GM21576 (cell line): ENCODE measurements around the gene IDUA.
A peak's percentile ranks its signal among the peaks of the same experiment; 100 is the strongest.
"Not testable (repeated sequence)": the region's sequence is repeated elsewhere in the genome, so short reads cannot be mapped to it uniquely, and the experiment has no call there.

ENCODE experiments used
- ATAC-seq: cut with Tn5 transposase; IDR thresholded peaks from one replicate; pipeline ENCODE4 v1.9.1; 2021; ENCODE audit warnings: mild to moderate bottlenecking, moderate library complexity; ENCODE audit not compliant: unreplicated experiment

Gene IDUA

DNA sequence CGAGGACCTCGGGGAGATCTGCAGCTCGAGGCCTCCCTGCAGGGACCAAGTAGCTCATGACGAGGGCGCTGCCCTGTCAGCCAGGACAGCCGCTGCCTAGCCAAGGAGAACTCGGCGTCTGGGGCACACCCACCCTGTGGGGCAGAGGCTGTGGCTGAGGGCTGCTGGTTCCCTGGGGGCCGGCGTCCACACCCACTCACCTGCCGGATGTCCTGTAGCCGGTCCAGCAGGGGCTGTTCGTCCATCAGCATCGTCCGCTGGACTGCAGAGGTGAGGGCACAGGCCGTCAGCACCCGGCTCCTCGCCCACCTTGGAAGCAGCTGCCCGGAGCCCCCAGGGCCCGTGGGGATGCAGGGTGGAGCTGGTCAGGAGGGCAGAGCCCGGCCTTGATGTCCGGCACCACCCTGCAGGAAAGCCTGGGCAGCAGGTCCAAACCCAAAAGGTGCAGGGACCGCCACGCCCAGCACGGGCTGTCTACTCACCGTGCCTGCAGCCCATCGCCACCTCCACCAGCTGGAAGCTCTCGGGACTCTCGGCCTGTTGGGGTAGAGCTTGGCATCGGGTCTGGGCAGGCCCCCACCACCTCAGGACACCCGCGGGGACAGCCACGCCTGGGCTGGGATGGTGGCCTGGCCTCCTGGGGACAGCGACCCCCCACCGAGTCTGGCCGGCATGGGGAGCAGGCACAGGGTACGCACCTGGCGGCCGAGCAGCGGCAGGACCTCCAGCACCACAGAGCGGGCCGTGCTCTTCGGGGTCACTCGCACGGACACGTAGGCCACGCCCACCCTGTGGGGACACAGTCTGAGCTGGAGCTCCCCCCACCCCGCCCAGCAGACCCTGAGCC, 20.4 kb upstream of the IDUA start:
- no peak for ATAC-seq

DNA sequence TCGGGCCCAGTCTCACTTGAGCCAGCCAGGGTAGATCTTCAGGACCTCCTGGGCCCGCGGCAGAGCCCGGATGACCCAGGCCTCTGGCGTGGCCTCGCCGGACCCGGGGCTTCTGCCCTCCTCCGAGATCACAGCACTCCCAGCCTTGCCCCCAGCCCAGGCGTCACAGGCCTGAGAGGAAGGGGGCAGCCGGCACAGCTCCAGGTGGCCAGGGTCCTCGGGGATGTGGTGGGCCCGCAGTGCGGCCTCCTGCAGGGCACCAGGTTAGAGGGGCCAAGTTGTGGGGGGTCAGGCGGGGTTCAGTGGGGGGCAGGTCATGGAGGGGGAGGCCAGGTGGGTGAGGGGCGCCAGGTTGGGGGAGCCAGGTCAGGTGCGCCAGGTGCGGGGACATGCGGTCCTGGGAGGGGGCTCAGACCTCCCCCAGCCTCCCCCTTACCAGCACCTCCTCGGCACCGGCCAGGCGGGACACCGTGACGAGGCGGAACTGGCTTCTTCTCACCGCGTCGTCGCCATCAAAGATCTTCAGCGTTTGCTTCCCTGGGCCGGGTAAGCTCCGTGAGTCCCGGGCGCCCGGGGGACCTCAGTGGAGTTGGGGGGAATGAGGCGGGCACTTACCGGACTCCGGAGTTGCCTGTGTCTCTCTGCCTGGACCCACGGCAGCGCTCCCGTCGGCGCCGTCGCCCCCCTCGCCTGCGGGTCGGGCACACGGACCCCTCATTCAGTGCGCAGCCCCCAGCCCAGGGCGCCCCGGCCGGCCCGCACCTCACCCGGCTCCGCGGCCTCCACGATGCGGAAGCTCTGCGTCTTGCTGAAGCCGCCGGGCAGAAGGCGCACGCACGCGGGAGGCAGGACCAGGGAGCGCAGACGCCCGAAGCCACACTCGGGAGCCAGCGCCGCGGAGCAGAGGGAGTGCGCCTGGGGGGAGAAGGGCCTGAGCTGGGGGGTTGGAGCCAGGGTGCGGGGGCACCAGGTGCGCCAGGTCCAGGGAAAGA, 19.4 kb upstream of the IDUA start:
- no peak for ATAC-seq

DNA sequence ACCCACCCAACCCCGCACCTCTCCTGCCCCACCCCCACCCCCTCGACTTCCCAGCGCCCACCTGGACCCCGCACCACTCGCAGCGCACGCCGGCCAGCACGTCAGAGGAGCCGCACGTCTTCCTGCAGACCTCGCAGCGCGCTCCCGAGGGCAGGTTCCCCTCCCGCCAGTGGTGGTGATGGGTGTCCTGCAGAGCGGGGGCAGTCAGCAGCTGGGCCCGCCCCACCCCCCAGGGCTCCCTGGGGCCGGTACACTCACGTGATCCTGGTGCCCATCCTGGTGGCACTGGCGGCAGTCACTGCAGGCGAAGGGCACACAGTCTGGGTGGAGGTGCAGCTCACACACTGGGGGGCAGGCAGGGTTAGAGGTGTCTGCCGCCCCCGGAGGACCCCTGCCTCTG, 18.6 kb upstream of the IDUA start:
- ATAC-seq = no peak

DNA sequence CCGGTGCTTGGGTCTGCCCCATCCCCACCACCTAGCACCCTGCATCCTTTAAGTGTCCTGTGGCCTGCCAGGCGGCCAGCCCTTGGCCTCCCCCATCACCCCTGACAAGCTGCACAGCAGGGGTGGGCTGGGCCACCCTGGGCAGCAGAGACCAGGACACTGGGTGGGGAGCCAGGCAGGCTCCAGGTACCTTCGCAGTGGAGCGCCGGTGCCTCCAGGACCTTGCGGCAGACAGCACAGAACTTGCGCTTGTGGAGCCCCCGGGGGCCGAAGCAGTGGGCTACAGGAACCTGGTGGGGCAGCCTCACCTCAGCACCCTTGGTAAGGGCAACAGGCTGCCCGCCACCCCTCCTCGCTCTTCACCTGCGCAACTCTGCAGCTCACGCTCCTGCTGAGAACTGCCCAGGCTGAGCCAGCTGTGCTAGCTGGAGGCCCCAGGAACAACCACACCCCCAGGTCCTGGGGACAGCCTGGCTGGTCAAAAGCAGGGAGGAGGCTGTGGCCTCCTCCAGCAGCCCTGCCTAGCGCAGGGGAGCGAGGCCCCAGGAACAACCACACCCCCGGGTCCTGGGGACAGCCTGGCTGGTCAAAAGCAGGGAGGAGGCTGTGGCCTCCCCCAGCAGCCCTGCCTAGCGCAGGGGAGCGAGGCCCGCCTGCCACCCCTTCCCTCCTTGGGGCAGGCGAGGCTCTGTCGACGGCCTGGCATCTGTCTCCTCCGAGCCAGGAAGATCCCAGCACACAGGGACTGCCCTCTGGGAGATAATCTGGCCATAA, 18.0 kb upstream of the IDUA start:
- no peak for ATAC-seq

DNA sequence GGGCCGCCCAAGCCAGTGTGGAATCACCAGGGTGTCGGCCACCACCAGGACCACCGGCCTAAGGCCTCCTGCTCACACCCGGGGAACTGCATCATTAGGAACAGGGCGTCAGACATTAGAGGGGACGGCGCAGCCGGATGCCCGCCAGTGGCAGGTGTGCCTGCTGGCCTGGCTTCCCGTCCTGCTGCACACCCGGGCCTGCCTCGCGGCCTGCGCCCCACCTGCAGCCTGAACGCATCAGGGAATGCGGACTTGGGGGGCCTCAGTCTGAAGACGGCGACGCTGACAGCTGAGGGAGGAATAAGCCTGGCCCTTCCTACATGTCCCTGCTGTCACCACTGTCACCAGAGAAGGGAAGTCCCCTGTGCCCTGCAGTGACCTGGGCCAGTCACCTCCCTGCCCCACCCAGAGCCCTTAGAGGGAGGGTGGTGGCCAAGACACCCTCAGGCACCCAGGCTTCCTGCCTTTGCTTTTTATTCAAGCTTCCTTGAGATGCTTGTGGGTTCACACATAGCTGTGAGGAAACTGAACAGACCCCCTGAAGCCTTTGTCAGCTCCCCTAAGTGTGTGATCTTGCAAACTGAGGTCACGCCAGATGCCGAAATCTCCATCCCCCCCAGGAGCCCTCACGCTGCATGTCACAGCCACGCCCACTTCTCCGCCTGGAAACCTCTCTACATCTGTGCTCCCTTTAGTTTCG, 16.6 kb upstream of the IDUA start:
- no peak for ATAC-seq

DNA sequence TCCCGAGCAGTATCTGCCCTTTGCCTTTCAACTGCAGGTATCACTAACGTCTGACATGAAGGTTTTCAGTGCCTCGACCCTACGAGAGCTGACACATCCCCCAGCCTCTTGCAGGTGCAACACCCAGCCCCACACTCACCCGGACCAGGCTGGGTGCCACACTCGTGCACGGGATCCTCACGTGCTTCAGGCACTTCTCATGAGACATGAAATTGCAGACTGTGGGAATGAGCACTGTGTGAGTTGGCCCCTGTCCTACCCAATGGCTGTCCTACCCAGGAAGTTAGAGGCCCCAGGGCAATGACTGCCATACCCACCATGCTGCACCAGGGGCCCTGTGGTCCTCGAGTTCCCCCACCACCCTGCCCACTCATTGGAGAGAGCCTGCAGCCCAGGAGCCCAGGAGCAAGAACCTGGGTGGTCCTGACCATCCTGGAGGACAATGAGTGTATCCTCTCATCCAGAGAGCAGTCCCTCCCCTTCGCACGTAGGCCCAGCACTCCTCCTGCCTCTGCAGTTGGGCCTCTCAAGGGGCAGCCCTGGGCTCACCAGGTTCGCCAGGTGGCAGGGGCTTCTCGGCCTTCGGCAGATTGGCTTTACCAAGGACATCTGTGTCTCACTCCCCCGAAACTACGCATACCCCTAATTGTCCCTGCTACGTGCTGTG, 15.9 kb upstream of the IDUA start:
- no peak for ATAC-seq

DNA sequence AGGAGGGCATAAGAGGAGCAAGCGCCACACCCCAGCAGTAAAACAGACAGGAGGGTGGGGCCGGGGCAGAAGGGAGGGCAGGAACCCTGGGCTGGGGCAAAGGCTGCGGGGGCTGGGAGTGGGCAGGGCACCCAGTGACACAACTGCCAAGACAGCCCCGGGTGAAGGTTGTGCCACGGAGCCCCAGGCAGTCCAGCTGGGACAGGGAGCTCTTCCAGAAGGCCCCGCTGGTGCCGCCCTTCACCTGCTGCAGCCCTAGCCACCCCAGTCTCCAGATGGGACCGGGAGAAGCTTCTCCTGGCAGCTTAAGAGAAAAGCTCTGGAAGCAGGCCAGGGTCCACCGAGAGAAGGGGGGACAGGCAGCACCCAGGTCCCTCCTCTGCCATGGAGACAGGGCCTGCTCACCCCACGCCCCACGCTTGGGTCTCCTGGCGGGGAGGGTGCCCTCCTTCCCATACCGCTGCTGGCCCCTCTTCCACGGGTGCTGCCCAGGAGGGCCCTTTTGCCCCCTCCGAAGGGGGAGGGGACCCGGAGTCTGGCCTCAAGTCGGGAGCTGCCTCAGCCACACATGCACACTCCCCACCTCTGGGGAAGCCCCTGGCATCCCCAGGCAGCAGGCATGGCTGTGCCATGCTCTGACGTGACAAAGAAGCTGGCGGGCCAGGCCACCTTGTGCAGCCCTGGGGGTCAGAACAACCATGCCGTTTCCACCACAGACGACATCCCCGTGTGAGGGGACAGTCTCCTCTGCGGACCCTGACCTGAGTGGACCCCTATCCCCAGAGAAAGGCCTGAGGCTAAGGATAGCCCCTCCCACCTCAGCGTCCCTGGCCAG, 15.0 kb upstream of the IDUA start:
- ATAC-seq = no peak

DNA sequence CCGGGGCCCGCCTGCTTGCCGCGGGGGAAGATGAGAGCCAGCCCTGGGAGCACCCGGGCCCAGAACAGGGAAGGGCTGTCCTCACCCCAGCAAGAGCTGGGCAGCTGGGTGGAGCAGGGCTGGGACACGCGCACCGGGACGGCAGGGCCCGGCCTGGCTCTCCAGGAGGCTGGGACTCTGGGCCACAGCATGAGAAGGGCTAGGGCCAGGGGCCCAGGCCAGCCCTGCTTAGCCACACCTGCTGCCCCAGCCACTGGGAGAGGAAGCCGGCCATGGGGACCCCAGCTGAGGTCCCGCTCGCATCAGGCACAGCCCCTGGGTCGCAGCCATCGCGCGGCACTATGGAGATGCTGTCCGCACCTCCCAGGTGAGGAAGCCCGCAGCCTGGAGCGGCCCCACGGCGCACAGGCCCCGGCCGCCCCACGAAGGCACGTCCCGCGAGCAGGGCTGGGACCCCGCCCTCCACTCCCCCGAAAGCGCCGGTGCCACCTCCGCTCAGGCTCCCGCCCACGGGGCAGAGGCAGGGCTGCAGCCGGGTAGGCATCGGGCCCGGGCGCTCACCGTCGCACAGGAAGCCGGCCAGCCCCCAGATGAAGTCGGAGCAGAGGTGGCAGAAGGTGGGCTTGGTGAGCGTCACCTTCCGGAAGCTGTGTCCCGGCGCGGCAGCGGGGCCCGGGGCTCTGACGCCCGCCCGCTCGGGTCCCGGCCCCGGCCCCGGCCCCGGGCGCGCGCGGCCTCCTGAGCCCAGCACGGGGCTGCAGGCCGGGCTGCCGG, 14.0 kb upstream of the IDUA start:
- peak; percentile 42 for ATAC-seq

DNA sequence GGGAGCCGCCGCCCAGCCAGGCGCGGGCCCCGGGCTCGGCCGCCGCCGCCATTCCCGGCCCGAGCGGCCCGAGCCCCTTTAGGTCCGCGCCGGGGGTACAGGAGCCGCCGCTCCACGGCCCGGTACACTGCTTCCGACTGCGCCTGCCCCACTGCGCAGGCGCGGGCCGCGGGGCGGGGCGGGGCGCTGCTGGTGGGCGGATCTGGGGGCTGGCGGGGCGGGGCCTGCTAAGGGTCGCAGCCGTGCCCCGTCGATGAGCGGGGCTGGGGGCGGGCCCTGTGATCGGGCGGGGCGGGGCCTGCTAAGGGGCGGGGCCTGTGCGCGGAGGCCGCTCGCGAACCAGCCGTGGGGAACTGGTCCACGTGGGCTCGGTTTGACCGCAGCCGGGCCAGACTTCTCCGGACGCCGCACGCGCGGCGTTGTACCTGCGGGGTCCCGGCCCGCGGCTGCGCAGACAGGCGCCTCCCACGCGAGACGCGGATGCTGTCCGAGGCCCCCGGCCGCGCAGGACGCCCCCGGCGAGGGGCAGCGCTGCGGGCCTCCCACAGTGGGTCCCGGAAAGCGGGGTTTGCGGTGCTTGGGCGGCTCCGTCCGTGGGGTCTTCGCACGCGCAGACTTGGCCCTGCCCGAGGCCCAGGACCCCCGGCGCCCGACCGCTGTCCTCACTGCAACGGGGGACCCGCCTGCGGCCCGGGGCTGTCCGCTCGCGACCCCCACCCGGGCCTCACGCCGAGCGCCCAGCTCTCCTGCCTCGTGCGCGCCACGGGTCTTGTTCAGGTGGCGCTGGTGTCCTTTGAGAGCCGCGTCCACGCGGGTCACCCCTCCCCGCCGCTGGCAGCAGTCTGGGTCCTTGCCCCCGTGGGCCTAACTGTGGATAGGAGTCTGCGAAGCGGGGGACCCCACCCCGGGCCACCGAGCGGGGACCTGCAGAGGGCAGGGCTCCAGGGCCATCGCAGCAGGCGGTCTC, 13.1 kb upstream of the IDUA start, which contains the start of gene DGKQ:
Gene DGKQ (minus strand): TSS at position 139 of the 967 bp plus-strand sequence. CDS start 87 bp downstream, at position 52.
- peak; percentile 54 for ATAC-seq

DNA sequence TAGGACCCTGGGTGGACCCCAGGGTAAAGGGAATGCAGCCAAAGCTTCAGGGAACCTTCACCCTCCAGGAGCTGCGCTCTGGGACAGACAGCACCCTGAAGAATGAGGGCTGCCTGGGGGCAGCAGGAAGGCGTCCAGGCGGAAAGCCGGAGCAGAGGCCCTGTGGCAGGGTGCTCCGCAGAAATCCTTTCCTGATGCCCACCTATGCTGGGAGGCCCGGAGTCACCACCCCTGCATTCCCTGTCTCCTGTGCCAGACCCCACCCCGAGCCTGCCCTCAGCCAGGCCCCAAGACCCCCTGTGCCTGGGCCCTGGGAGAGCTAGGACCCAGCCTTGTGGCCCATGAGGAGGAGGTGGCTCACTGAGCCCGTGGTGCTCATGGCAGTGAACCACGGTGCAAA, 12.2 kb upstream of the IDUA start:
- no peak for ATAC-seq

DNA sequence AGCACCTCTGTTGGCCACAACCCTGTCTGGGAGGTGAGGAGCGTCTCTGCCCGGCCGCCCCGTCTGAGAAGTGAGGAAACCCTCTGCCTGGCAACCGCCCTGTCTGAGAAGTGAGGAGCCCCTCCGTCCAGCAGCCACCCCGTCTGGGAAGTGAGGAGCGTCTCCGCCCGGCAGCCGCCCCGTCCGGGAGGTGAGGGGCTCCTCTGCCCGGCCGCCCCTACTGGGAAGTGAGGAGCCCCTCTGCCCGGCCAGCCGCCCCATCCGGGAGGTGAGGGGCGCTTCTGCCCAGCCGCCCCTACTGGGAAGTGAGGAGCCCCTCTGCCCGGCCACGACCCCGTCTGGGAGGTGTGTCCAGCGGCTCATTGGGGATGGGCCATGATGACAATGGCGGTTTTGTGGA, 10.8 kb upstream of the IDUA start:
- ATAC-seq = not testable (repeated sequence)

DNA sequence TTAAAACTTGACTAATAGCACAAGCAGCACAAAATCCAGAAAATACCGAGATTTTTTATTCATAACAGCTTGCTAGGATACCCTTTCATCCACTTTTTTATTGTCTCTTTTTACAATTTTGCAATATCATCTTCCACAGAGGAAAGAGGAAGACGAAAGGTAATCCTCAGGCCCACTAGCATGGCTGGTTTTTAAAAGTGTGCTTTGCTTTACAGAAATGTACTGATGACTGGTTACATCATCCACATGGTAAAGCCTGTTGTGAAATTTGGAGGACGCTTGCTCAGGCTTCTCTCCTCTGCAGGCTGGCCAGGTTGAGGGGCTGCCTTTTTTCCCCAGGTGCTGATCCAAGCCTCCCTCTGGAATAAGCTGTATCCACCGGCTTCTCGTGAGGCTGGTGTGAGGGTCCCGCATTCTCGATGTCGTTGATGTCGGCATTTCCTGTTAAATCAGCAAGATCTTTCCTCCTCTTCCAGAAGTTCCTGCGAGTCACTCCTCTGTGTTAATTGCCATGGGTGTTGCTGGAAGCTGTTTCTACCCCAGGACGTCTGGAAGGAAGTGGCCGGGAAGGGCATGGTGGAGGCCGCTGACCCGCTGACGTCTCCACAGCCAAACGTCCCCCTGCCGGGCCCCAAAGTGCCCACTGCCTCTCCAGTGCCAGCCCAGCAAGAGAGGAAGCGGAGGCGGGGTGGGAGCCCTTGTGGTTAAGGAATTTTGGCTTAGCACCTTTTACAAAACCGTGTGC, 7.7 kb upstream of the IDUA start:
- ATAC-seq = no peak

DNA sequence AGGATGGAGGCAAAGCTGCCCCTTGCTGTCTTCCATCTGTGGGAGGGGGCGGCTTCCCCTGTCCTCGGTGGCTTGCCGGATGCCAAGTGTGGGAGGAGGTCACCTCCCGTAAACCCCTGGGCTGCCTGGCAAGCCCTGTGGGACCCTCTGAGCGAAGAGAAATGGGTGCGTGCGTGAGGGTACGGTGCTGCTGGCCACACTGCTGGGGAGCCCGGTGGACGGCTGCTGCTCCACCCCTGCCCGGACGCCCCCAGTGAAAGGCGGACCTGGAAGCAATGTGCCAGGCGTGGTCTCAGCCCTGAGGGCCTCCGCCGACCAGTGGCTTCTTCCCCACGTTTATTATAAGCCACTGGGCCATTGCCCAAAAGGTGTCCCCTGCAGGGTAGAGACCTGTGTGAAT, 4.6 kb upstream of the IDUA start:
- no peak for ATAC-seq

DNA sequence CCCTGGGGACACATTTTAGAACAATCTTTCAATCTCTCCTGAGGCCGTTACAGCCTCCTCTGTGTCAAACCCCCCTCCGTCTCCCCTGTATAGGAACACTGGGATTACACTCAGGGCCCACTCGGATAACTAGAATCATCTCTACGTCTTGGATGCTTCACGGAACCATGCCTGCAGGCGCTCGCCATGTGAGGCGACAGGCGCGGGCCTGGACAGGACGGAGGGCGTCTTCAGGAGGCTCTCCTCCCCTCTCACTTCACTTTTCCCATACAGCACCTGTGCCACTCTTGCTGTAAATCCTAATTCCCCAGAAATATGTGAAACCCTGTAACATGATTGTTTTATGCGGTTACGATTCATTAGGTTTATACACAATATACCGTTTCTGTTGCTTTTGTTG, 4.0 kb upstream of the IDUA start:
- no peak for ATAC-seq

DNA sequence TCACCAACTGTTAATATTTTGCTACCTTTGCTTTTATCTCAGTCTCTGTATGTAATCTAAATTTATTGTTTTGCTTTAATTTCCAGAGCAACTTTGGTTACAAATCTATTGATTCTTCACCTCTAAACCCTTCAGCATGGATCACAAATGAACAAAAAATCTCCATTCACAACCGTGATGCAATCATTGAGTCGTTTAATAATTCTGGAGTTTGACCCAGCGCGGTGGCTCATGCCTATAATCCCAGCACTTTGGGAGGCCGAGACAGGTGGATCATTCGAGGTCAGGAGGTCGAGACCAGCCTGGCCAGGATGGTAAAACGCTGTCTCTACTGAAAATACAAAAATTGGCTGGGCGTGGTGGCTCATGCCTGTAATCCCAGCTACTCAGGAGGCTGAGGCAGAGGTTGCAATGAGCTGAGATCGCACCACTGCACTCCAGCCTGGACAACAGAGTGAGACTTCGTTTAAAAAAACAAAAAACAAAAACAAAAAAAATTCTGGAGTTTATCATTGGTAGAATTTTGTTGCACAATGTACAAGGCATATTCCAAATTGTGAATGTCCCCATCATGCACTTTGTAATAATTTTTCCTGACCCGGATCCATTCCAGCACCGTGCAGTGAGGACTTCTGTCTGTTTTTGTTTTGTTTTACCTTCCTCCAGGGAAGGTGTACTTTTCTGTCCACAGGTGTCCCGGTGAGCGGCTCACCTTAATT, 2.3 kb upstream of the IDUA start:
- ATAC-seq = no peak
